ENCODE data around the gene NPTXR.
A peak's percentile ranks its signal among the peaks of the same experiment; 100 is the strongest.

The NPTXR gene

DNA sequence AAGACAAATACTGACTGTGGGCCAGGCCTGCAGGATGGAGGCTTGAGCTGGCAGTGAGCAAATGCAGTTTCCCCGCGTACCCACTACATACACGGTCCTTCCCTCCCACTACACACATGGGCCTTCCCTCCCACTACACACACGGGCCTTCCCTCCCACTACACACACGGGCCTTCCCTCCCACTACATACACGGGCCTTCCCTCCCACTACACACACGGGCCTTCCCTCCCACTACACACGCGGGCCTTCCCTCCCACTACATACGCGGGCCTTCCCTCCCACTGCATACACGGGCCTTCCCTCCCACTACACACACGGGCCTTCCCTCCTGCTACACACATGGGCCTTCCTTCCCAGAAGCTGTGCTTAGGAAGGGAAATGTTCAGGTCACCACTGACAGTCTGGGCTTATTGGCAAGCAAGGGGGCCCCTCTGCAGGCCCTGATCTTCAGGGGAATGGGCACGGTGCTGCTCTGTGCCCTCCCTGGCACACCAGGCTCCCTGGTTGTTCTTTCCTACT lies 60.7 kb downstream of the NPTXR start:
- peaks cover 0 to 28% (median 16%) of the 10 kb centered on the region in 4 experiments for H3K4me1 ChIP-seq (ENCODE audit: control extremely low read depth in 1 of 4, control insufficient read depth in 4 of 4, insufficient read depth in 4 of 4, low read length in 3 of 4)
- H3K4me3 ChIP-seq (ENCODE audit: control insufficient read depth in 1 of 7, extremely low read depth in 1 of 7, insufficient read depth in 4 of 7, low read depth in 2 of 7, low read length in 6 of 7) = no peak overlapping the region
- no peaks in the 10 kb centered on the region for H3K9me3 ChIP-seq (ENCODE audit: control extremely low read depth in 1 of 5, control insufficient read depth in 4 of 5, insufficient read depth in 2 of 5, low read depth in 1 of 5, low read length in 4 of 5)
- ChIA-PET CTCF (interaction anchor here (0.9 to 2.0 kb wide), 3 partner anchors 14 to 19 kb away, joined by 3 to 8 read pairs (median 7); no protein-coding TSS in a partner anchor), POLR2A (no interaction called here)
- peak overlapping the region in 1 of 2 experiments; percentile 47 for H3K27ac ChIP-seq (ENCODE audit: insufficient read depth in 1 of 2, low read depth in 1 of 2, low read length in 2 of 2, poor library complexity in 1 of 2, severe bottlenecking in 2 of 2)
- H3K36me3 ChIP-seq (ENCODE audit: control insufficient read depth in 4 of 4, insufficient read depth in 4 of 4, low read length in 3 of 4) = peaks cover 2 to 27% (median 7%) of the 10 kb centered on the region in 4 experiments
- 65% methylated on average over 5 of the region's 14 CpGs for WGBS (ENCODE audit: insufficient coverage)
- H3K27me3 ChIP-seq (replicated peaks in 2 of 5; ENCODE audit: control insufficient read depth in 4 of 5, insufficient read depth in 5 of 5, low read length in 4 of 5) = no peaks in the 10 kb centered on the region
- peak in 2 of 3 donors; percentile 21 to 55 for DNase-seq

DNA sequence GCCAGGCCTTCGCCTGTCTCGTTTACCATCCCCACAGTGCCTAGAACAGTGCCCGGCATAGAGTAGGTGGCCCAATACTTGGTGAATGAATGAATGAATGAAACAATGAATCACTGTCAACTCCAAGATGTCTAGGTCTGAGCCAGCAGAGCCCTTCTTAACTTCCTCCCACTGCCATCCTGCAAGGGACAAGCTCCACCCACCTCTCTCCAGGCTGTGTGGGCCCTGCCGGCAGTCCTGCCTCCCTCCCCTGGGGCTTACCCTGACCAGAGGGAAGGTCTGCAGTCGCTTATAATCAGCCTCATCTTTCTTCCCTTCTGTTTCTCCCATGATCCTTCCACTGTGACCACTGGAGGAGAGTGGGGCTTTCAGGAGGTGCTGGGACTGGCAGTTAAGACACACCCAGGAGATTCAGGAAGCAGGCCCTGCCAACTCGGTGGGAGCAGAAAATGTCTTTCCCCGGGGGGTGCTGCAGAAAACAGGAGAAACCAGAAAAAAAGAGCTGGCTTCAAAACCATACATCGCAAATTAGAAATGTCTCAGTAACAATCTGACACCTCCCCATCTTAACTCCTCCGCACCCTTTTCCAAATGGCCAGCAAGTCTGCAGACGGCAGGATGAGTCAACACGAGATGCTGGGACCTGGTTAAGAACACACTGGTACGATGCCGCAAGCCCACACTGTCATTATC lies 61.3 kb downstream of the NPTXR start:
- H3K27ac ChIP-seq (ENCODE audit: insufficient read depth in 1 of 2, low read depth in 1 of 2, low read length in 2 of 2, poor library complexity in 1 of 2, severe bottlenecking in 2 of 2) = peak overlapping the region; percentile 29 to 46
- 48% methylated on average over 12 of the region's 13 CpGs for WGBS (ENCODE audit: insufficient coverage)
- peak in 2 of 3 donors; percentile 51 to 69 for DNase-seq
- H3K27me3 ChIP-seq (replicated peaks in 2 of 5; ENCODE audit: control insufficient read depth in 4 of 5, insufficient read depth in 5 of 5, low read length in 4 of 5) = no peaks in the 10 kb centered on the region
- peak overlapping the region in 3 of 7 experiments; percentile 4 to 61 (median 27) for H3K4me3 ChIP-seq (ENCODE audit: control insufficient read depth in 1 of 7, extremely low read depth in 1 of 7, insufficient read depth in 4 of 7, low read depth in 2 of 7, low read length in 6 of 7)
- POLR2A ChIA-PET = no interaction called here
- H3K9me3 ChIP-seq (ENCODE audit: control extremely low read depth in 1 of 5, control insufficient read depth in 4 of 5, insufficient read depth in 2 of 5, low read depth in 1 of 5, low read length in 4 of 5) = no peaks in the 10 kb centered on the region
- H3K4me1 ChIP-seq (ENCODE audit: control extremely low read depth in 1 of 4, control insufficient read depth in 4 of 4, insufficient read depth in 4 of 4, low read length in 3 of 4) = peaks cover 0 to 24% (median 16%) of the 10 kb centered on the region in 4 experiments
- H3K36me3 ChIP-seq (ENCODE audit: control insufficient read depth in 4 of 4, insufficient read depth in 4 of 4, low read length in 3 of 4) = peaks cover 2 to 27% (median 9%) of the 10 kb centered on the region in 4 experiments
- CTCF ChIA-PET = interaction anchor here (1.0 to 2.0 kb wide), 3 partner anchors 13 to 87 kb away, joined by 3 to 8 read pairs (median 7); no protein-coding TSS in a partner anchor

DNA sequence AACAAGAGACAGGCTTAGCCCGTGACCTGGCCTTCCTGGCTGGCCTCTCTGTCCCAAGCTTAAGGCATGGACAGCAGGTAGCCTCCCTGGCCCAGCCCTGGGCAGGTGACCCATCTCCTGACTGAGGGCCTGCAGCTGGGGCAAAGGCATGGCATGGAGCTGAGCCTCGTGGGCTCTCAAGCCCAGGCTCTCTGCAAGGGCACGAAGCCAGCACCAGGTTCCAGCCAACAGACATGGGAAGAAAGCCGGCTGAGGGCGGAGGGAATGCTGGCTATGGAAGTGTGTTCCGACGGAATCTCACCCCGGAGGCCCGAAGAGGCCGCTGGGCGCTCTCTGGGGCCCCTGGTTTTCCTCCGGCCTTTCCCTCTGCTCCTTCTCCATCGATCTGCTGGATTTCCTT lies 62.8 kb downstream of the NPTXR start:
- no peak overlapping the region for H3K27ac ChIP-seq (ENCODE audit: insufficient read depth in 1 of 2, low read depth in 1 of 2, low read length in 2 of 2, poor library complexity in 1 of 2, severe bottlenecking in 2 of 2)
- no peaks in the 10 kb centered on the region for H3K27me3 ChIP-seq (replicated peaks in 2 of 5; ENCODE audit: control insufficient read depth in 4 of 5, insufficient read depth in 5 of 5, low read length in 4 of 5)
- H3K9me3 ChIP-seq (ENCODE audit: control extremely low read depth in 1 of 5, control insufficient read depth in 4 of 5, insufficient read depth in 2 of 5, low read depth in 1 of 5, low read length in 4 of 5) = no peaks in the 10 kb centered on the region
- peaks cover 2 to 27% (median 10%) of the 10 kb centered on the region in 4 experiments for H3K36me3 ChIP-seq (ENCODE audit: control insufficient read depth in 4 of 4, insufficient read depth in 4 of 4, low read length in 3 of 4)
- peaks cover 0 to 24% (median 17%) of the 10 kb centered on the region in 4 experiments for H3K4me1 ChIP-seq (ENCODE audit: control extremely low read depth in 1 of 4, control insufficient read depth in 4 of 4, insufficient read depth in 4 of 4, low read length in 3 of 4)
- ChIA-PET POLR2A (interaction anchor here (0.6 kb wide), 1 partner anchor 17 kb away, joined by 3 read pairs; no protein-coding TSS in a partner anchor), CTCF (interaction anchor here (1.1 kb wide), 1 partner anchor 12 kb away, joined by 4 read pairs; no protein-coding TSS in a partner anchor)
- 97% methylated on average over 13 of the region's 13 CpGs for WGBS (ENCODE audit: insufficient coverage)
- no peak for DNase-seq
- H3K4me3 ChIP-seq (ENCODE audit: control insufficient read depth in 1 of 7, extremely low read depth in 1 of 7, insufficient read depth in 4 of 7, low read depth in 2 of 7, low read length in 6 of 7) = no peak overlapping the region

DNA sequence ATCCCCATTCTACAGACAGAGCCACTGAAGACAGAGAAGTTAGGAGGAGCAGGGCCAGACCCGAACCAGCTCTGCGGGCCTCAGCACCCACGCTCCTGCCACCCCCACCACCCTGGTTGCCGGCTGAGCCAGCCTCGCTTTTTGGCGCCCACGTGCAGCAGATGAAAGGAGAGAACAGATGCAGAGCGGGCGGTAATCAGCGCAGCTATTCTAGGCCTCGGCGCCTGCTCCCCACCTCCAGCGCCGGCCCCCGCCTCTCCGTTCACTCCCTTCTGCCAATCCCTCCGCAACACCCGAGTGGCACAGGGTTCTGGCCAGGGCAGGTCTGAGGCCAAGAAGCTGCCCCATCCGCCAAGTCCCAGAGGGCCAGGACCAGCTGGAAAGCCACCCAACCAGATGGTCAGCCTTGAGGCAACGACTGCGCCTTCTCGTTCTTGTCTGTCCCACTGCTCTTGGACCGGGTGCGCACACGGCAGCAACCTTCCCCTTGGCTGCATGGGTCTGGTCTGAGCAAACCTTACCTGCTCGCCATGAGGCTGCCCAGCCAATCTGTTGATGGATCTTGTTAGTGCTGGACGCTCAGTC lies 66.6 kb downstream of the NPTXR start:
- WGBS (ENCODE audit: insufficient coverage) = 98% methylated on average over 27 of the region's 27 CpGs
- H3K27ac ChIP-seq (ENCODE audit: insufficient read depth in 1 of 2, low read depth in 1 of 2, low read length in 2 of 2, poor library complexity in 1 of 2, severe bottlenecking in 2 of 2) = no peak overlapping the region
- H3K4me1 ChIP-seq (ENCODE audit: control extremely low read depth in 1 of 4, control insufficient read depth in 4 of 4, insufficient read depth in 4 of 4, low read length in 3 of 4) = peaks cover 0 to 18% (median 8%) of the 10 kb centered on the region in 4 experiments
- peaks cover 2 to 27% (median 10%) of the 10 kb centered on the region in 4 experiments for H3K36me3 ChIP-seq (ENCODE audit: control insufficient read depth in 4 of 4, insufficient read depth in 4 of 4, low read length in 3 of 4)
- H3K4me3 ChIP-seq (ENCODE audit: control insufficient read depth in 1 of 7, extremely low read depth in 1 of 7, insufficient read depth in 4 of 7, low read depth in 2 of 7, low read length in 6 of 7) = no peak overlapping the region
- CTCF ChIA-PET = interaction anchor here (1.0 to 1.1 kb wide), 2 partner anchors 10 to 11 kb away, joined by 3 to 6 read pairs; no protein-coding TSS in a partner anchor
- no peak for DNase-seq
- POLR2A ChIA-PET = no interaction called here
- no peaks in the 10 kb centered on the region for H3K9me3 ChIP-seq (ENCODE audit: control extremely low read depth in 1 of 5, control insufficient read depth in 4 of 5, insufficient read depth in 2 of 5, low read depth in 1 of 5, low read length in 4 of 5)
- H3K27me3 ChIP-seq (replicated peaks in 2 of 5; ENCODE audit: control insufficient read depth in 4 of 5, insufficient read depth in 5 of 5, low read length in 4 of 5) = no peaks in the 10 kb centered on the region

DNA sequence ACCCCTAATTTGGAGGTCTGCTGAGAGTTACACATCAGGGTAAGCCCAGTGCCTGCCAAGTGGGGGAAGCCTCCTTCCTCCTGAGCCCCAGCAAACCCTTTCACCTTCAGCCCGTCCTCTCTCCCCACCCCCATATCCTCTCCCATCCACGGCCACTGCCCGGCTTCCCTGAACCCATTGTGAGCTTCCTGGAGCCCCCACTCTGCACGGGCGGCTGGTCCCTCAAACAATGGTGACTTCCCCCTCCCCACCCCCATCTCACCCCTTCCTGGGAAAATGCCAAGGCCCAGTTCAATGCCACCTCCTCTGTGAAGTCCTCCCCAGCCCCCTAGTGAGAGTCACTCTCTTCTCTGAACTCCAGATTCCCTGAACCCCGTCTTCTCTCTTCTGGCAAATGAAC lies 67.7 kb downstream of the NPTXR start:
- Histone ChIP-seq H3K4me1 (ENCODE audit: control extremely low read depth in 1 of 4, control insufficient read depth in 4 of 4, insufficient read depth in 4 of 4, low read length in 3 of 4) (peaks cover 0 to 12% (median under 1%) of the 10 kb centered on the region in 4 experiments), H3K27me3 (replicated peaks in 2 of 5; ENCODE audit: control insufficient read depth in 4 of 5, insufficient read depth in 5 of 5, low read length in 4 of 5) (no peaks in the 10 kb centered on the region), H3K9me3 (ENCODE audit: control extremely low read depth in 1 of 5, control insufficient read depth in 4 of 5, insufficient read depth in 2 of 5, low read depth in 1 of 5, low read length in 4 of 5) (no peaks in the 10 kb centered on the region), H3K27ac (ENCODE audit: insufficient read depth in 1 of 2, low read depth in 1 of 2, low read length in 2 of 2, poor library complexity in 1 of 2, severe bottlenecking in 2 of 2) (no peak overlapping the region), H3K36me3 (ENCODE audit: control insufficient read depth in 4 of 4, insufficient read depth in 4 of 4, low read length in 3 of 4) (peaks cover 2 to 26% (median 10%) of the 10 kb centered on the region in 4 experiments), H3K4me3 (ENCODE audit: control insufficient read depth in 1 of 7, extremely low read depth in 1 of 7, insufficient read depth in 4 of 7, low read depth in 2 of 7, low read length in 6 of 7) (no peak overlapping the region)
- 74% methylated on average over 6 of the region's 6 CpGs for WGBS (ENCODE audit: insufficient coverage)
- CTCF ChIA-PET = no interaction called here
- no peak for DNase-seq
- POLR2A ChIA-PET = no interaction called here

DNA sequence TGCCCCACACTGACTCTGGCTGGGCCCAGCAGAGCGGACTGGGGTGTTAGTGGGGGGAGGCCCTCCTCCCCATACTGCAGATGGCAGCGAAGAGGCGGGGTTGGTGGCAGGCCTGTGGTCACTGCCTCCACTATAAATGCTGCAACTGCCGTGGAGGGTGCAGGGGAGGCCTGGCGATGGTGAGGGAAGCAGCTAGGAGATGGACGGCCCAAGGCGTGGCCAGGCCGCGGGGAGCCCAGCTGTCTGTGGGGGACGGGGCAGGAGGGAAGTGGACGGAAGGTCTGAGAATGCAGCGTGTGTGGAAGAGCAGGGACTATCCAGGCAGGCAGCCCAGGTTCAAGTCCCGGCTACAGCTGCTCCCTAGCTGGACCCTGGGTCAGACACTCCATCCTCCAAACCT lies 68.2 kb downstream of the NPTXR start:
- ChIA-PET POLR2A (no interaction called here), CTCF (no interaction called here)
- DNase-seq = no peak
- 86% methylated on average over 11 of the region's 13 CpGs for WGBS (ENCODE audit: insufficient coverage)
- no peaks in the 10 kb centered on the region for H3K27me3 ChIP-seq (replicated peaks in 2 of 5; ENCODE audit: control insufficient read depth in 4 of 5, insufficient read depth in 5 of 5, low read length in 4 of 5)
- H3K4me3 ChIP-seq (ENCODE audit: control insufficient read depth in 1 of 7, extremely low read depth in 1 of 7, insufficient read depth in 4 of 7, low read depth in 2 of 7, low read length in 6 of 7) = no peak overlapping the region
- peaks cover 0 to 12% (median 0%) of the 10 kb centered on the region in 4 experiments for H3K4me1 ChIP-seq (ENCODE audit: control extremely low read depth in 1 of 4, control insufficient read depth in 4 of 4, insufficient read depth in 4 of 4, low read length in 3 of 4)
- H3K27ac ChIP-seq (ENCODE audit: insufficient read depth in 1 of 2, low read depth in 1 of 2, low read length in 2 of 2, poor library complexity in 1 of 2, severe bottlenecking in 2 of 2) = no peak overlapping the region
- H3K36me3 ChIP-seq (ENCODE audit: control insufficient read depth in 4 of 4, insufficient read depth in 4 of 4, low read length in 3 of 4) = peaks cover 0 to 22% (median 8%) of the 10 kb centered on the region in 4 experiments
- no peaks in the 10 kb centered on the region for H3K9me3 ChIP-seq (ENCODE audit: control extremely low read depth in 1 of 5, control insufficient read depth in 4 of 5, insufficient read depth in 2 of 5, low read depth in 1 of 5, low read length in 4 of 5)
